Astrocyte (in vitro differentiated cells and primary cell): ENCODE results near the gene ELF5. TPM values are rescaled to one million over a fixed set of nuclear protein-coding genes. Genes with fewer than 3 reads are reported as not detected.

Experiments used
- DNase-seq: peaks from one replicate; pipeline ENCODE4 v3.0.0-alpha.2; 2010; ENCODE audit warnings: low read depth
- FAIRE-seq: peaks from 2 replicates; lab custom pipeline; 2011; peaks lifted over from hg19 to GRCh38; lab: Jason Lieb, UNC
- H2AFZ ChIP-seq: 2 replicates; pipeline ENCODE4 v1.6.0; 2012; ENCODE audit warnings: low read depth, low read length, inconsistent platforms
- H3K27ac ChIP-seq: 2 replicates; pipeline ENCODE4 v1.5.1; 2011; ENCODE audit warnings: low read depth, low read length, inconsistent platforms
- H3K27me3 ChIP-seq: 2 replicates; pipeline ENCODE4 v1.6.0; 2011; ENCODE audit warnings: low read length, inconsistent platforms; ENCODE audit not compliant: insufficient read depth
- H3K36me3 ChIP-seq: 2 replicates; pipeline ENCODE4 v1.5.1; 2011; ENCODE audit warnings: low read length, inconsistent platforms; ENCODE audit not compliant: insufficient read depth
- H3K4me1 ChIP-seq: 2 replicates; pipeline ENCODE4 v1.5.1; 2011; ENCODE audit warnings: low read length, inconsistent platforms; ENCODE audit not compliant: insufficient read depth
- H3K4me2 ChIP-seq: 2 replicates; pipeline ENCODE4 v1.6.0; 2012; ENCODE audit warnings: low read length, inconsistent platforms
- H3K4me3 ChIP-seq: 2 replicates; pipeline ENCODE4 v1.5.1; 2011; ENCODE audit warnings: low read depth, mild to moderate bottlenecking, low read length, inconsistent platforms; ENCODE audit not compliant: insufficient read depth
- H3K79me2 ChIP-seq: 2 replicates; pipeline ENCODE4 v1.6.0; 2012; ENCODE audit warnings: mild to moderate bottlenecking, low read length, inconsistent platforms; ENCODE audit not compliant: insufficient read depth
- H3K9ac ChIP-seq: 2 replicates; pipeline ENCODE4 v1.6.0; 2012; ENCODE audit warnings: mild to moderate bottlenecking, low read length, inconsistent platforms
- H3K9me3 ChIP-seq: 2 replicates; pipeline ENCODE4 v1.5.1; 2012; ENCODE audit warnings: low read depth, mild to moderate bottlenecking, low read length, inconsistent platforms; ENCODE audit not compliant: insufficient read depth
- H4K20me1 ChIP-seq: 2 replicates; pipeline ENCODE4 v1.6.0; 2012; ENCODE audit warnings: low read length, inconsistent platforms; ENCODE audit not compliant: insufficient read depth
- H3K27ac Mint-ChIP-seq: one replicate; pipeline ENCODE4 v1.8.0; 2021; ENCODE audit warnings: mild to moderate bottlenecking, mixed read lengths; ENCODE audit not compliant: unreplicated experiment
- H3K27me3 Mint-ChIP-seq: one replicate; pipeline ENCODE4 v1.8.0; 2021; ENCODE audit warnings: low read depth, mixed read lengths; ENCODE audit not compliant: unreplicated experiment
- H3K36me3 Mint-ChIP-seq: one replicate; pipeline ENCODE4 v1.8.0; 2021; ENCODE audit warnings: low read depth, mixed read lengths; ENCODE audit not compliant: unreplicated experiment
- H3K4me1 Mint-ChIP-seq: one replicate; pipeline ENCODE4 v1.8.0; 2021; ENCODE audit warnings: low read depth, mixed read lengths; ENCODE audit not compliant: unreplicated experiment
- H3K4me3 Mint-ChIP-seq: one replicate; pipeline ENCODE4 v1.8.0; 2021; ENCODE audit warnings: mild to moderate bottlenecking, moderate library complexity, mixed read lengths; ENCODE audit not compliant: unreplicated experiment
- H3K9me3 Mint-ChIP-seq: one replicate; pipeline ENCODE4 v1.8.0; 2021; ENCODE audit warnings: mild to moderate bottlenecking, mixed read lengths; ENCODE audit not compliant: unreplicated experiment
- CTCF ChIP-seq: IDR thresholded peaks from 2 replicates; pipeline ENCODE4 v1.5.1; 2011; ENCODE audit warnings: low read depth, mild to moderate bottlenecking, inconsistent platforms, low read length, moderate library complexity; ENCODE audit not compliant: insufficient read depth
- EZH2 ChIP-seq: IDR thresholded peaks from 2 replicates; pipeline ENCODE4 v1.6.1; 2012; ENCODE audit warnings: mild to moderate bottlenecking, low read length, inconsistent platforms; ENCODE audit not compliant: insufficient read depth
- total RNA-seq: library from RNA; stranded (reverse); gene quantifications from 2 replicates; pipeline ENCODE4 v1.2.1, GENCODE V29; 2021

ELF5 gene
- total RNA-seq, 1 donor from 2014 or later = not detected

DNA sequence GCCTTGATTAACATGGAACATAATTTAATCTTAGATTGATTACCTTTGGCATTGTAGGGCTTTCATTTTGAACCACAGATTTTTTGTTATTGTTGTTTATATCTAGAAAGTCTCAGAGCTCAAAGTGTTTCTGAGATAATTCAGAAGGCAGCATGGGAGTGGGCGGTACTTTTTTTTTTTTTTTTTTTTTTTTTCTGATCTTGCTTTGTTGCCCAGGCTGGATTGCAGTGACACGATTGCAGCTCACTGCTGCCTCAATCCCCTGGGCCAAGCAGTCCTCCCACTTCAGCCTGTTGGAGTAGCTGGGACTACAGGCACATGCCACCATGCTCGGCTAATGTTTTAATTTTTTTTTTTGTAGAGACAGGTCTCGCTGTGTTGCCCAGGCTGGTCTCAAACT, 53.3 kb downstream of the ELF5 start:
- H3K4me1 Mint-ChIP-seq = peaks cover 9% of the 10 kb centered on the region
- Histone ChIP-seq H3K4me3 (no peak overlapping the region), H3K36me3 (peaks cover 21% of the 10 kb centered on the region), H3K9me3 (no peaks in the 10 kb centered on the region), H3K4me2 (no peak overlapping the region), H3K27me3 (no peaks in the 10 kb centered on the region), H3K27ac (no peak overlapping the region), H3K4me1 (no peaks in the 10 kb centered on the region), H3K79me2 (no peaks in the 10 kb centered on the region), H3K9ac (no peak overlapping the region), H2AFZ (no peak overlapping the region), H4K20me1 (no peaks in the 10 kb centered on the region)
- no peak overlapping the region for H3K27ac Mint-ChIP-seq
- no peak for DNase-seq
- TF ChIP-seq EZH2 (no peak), CTCF (no peak)
- no peak for FAIRE-seq
- no peak overlapping the region for H3K4me3 Mint-ChIP-seq
- peaks cover 1% of the 10 kb centered on the region for H3K9me3 Mint-ChIP-seq
- H3K27me3 Mint-ChIP-seq = no peaks in the 10 kb centered on the region
- H3K36me3 Mint-ChIP-seq = peaks cover 30% of the 10 kb centered on the region

DNA sequence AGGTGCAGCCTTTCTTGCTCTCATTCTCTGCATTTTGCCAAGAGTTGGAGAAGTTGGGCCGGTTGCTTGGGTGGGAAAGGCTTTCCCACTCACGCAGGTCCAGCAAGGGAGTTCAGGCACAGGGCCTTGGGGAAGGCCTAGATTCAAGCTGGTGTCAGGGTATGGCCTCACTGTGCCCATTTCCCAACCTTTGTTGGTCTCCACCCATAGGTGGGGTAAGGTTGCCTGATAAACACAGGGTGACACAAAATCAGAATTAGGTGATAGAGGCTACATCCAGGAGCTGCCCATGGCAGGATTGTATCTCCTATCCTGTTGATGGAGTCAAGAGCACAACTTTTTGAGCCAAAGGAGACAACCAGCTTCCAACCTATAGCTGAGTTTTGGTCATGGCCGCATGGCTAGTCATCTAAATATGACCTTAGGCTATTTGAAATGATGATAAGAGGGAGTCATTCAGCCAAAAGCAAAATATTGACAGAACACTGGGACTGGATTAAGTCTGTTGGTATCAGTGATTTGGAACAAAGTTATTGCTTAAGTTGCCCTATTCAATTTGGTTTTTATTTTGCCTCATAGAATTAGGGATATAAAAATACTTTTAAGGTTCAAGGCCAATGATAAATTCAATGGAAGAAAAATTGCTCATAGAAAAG, 54.0 kb downstream of the ELF5 start:
- FAIRE-seq = no peak
- peaks cover 30% of the 10 kb centered on the region for H3K36me3 Mint-ChIP-seq

More for the DNA sequence above, 54.0 kb downstream of the ELF5 start:
- Histone ChIP-seq H3K27me3 (no peaks in the 10 kb centered on the region), H3K79me2 (no peaks in the 10 kb centered on the region), H3K36me3 (peaks cover 21% of the 10 kb centered on the region), H2AFZ (no peak overlapping the region), H3K4me1 (no peaks in the 10 kb centered on the region), H3K9ac (no peak overlapping the region), H4K20me1 (no peaks in the 10 kb centered on the region), H3K4me3 (no peak overlapping the region), H3K4me2 (no peak overlapping the region), H3K27ac (no peak overlapping the region), H3K9me3 (no peaks in the 10 kb centered on the region)
- Mint-ChIP-seq H3K4me3 (no peak overlapping the region), H3K9me3 (peaks cover under 1% of the 10 kb centered on the region), H3K27ac (no peak overlapping the region), H3K27me3 (no peaks in the 10 kb centered on the region), H3K4me1 (peaks cover 9% of the 10 kb centered on the region)
- no peak for DNase-seq
- no peak for TF ChIP-seq CTCF
- no peak for TF ChIP-seq EZH2
